Activated CD8-positive, alpha-beta T cell treated with anti-CD3 and anti-CD28 coated beads, Interleukin-2, amount 10 ng/mL, durations not matched to agents 7 days and 5 days (primary cell): ENCODE measurements around the gene OR2G3. TPM values are rescaled to one million over a fixed set of nuclear protein-coding genes. Genes with fewer than 3 reads are reported as not detected.

ENCODE experiments used
- ATAC-seq: fragments of 150-1000 bp; cut with Tn5 transposase; one replicate; pipeline ENCODE4 v1.10.0; 2021; ENCODE audit warnings: moderate library complexity
- CTCF ChIA-PET: fragments of 350-600 bp; sonication (Branson Sonifier 250); formaldehyde crosslinking; loops from one replicate; lab custom pipeline; 2021; ENCODE audit warnings: antibody characterized with exemption; lab: Charles Lee
- POLR2A ChIA-PET: fragments of 350-600 bp; sonication (Branson Sonifier 250); formaldehyde crosslinking; loops from one replicate; lab custom pipeline; 2021; ENCODE audit warnings: antibody characterized with exemption; lab: Charles Lee
- DNase-seq: peaks from one replicate; pipeline ENCODE4 v3.0.0-alpha.2; 2020
- H3K27ac Mint-ChIP-seq: one replicate; pipeline ENCODE4 v1.8.0; 2021; ENCODE audit warnings: mild to moderate bottlenecking, mixed read lengths
- H3K27me3 Mint-ChIP-seq: one replicate; pipeline ENCODE4 v1.8.0; 2021; ENCODE audit warnings: low read depth, mixed read lengths
- H3K36me3 Mint-ChIP-seq: one replicate; pipeline ENCODE4 v1.8.0; 2021; ENCODE audit warnings: low read depth, mixed read lengths
- H3K4me1 Mint-ChIP-seq: one replicate; pipeline ENCODE4 v1.8.0; 2021; ENCODE audit warnings: low read depth, mixed read lengths
- H3K4me3 Mint-ChIP-seq: one replicate; pipeline ENCODE4 v1.8.0; 2021; ENCODE audit warnings: mild to moderate bottlenecking, mixed read lengths
- H3K9me3 Mint-ChIP-seq: one replicate; pipeline ENCODE4 v1.8.0; 2022; ENCODE audit warnings: mixed read lengths; ENCODE audit not compliant: insufficient read depth
- total RNA-seq, 2 experiments: library from RNA; stranded (reverse); gene quantifications; one replicate each; pipeline ENCODE4 v1.2.3, GENCODE V29; 2021

OR2G3 gene
- not detected for total RNA-seq

DNA sequence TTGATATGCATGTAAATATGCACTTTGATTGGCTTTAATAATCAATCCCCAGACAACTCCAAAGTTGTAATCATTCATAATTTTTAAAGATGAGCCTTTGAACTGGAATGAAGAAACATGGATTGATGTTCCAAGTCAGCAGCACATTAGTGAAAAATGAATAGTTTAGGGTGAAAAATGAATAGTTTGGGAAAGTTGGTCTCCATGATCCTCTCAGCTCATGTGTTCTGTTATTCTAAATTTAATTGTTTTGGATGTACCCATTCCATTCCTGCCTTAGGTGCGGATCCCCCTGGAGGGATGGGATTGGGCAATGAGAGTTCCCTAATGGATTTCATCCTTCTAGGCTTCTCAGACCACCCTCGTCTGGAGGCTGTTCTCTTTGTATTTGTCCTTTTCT lies at the start of gene OR2G3:
OR2G3 (plus strand) TSS at position 301 of the 400 bp plus-strand sequence; CDS start at position 301, 0 bp downstream.
- Mint-ChIP-seq H3K27me3 (no peaks in the 10 kb centered on the region), H3K36me3 (no peaks in the 10 kb centered on the region), H3K4me3 (no peak within 1 kb of the TSS), H3K4me1 (no peaks in the 10 kb centered on the region), H3K9me3 (no peaks in the 10 kb centered on the region), H3K27ac (no peak within 1 kb of the TSS)
- CTCF ChIA-PET, result no interaction called here
- POLR2A ChIA-PET, result no interaction called here
- ATAC-seq, result no peak
- DNase-seq, result no peak

DNA sequence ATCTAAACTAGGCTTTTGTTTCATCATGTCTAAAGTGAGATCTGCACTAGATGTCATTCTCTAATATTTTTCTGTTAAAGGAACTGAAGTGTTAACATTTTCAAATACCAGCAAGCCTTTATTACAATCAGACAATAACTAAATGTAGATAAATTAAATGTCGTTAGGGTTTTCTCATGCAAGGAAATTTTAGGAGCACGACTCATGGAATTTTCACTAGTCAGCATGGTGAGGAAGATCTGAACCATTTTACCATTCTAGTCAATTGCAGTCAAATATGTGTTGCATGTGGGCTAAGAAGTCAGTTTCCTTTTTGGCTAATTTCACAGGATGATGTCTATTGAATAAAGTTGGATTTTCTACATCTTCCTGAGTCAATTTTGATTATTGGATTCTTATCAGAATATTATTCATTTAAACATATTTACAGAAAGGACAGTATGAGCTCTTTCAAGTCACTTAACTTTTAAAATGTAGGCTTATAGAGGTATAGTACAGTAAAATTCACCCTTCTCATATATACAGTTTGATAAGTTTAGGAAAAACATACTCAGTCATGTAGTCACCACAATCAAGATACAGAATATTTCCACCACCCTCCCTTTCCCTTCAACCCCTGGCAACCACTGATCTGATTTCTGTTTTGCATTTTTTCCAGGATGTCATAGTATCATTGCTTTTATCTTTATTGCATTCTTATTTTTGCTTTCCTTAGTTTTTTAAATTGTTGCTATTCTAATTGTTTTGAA lies 47.3 kb upstream of the OR2G3 start:
- ChIA-PET POLR2A (no interaction called here), CTCF (no interaction called here)
- no peaks in the 10 kb centered on the region for H3K36me3 Mint-ChIP-seq
- ATAC-seq (no peak), DNase-seq (no peak)
- H3K27me3 Mint-ChIP-seq, result no peaks in the 10 kb centered on the region
- no peak overlapping the region for H3K4me3 Mint-ChIP-seq
- no peak overlapping the region for H3K27ac Mint-ChIP-seq
- H3K4me1 Mint-ChIP-seq, result no peaks in the 10 kb centered on the region
- no peaks in the 10 kb centered on the region for H3K9me3 Mint-ChIP-seq

GRCh38 chr1:247561711-247562110 lies 43.7 kb upstream of the OR2G3 start:
- DNase-seq, result no peak
- H3K27ac Mint-ChIP-seq, result no peak overlapping the region
- ATAC-seq, result no peak
- no peak overlapping the region for H3K4me3 Mint-ChIP-seq
- POLR2A ChIA-PET, result no interaction called here
- no peaks in the 10 kb centered on the region for H3K9me3 Mint-ChIP-seq
- no peaks in the 10 kb centered on the region for H3K27me3 Mint-ChIP-seq
- H3K4me1 Mint-ChIP-seq, result no peaks in the 10 kb centered on the region
- H3K36me3 Mint-ChIP-seq, result no peaks in the 10 kb centered on the region
- CTCF ChIA-PET, result no interaction called here

DNA sequence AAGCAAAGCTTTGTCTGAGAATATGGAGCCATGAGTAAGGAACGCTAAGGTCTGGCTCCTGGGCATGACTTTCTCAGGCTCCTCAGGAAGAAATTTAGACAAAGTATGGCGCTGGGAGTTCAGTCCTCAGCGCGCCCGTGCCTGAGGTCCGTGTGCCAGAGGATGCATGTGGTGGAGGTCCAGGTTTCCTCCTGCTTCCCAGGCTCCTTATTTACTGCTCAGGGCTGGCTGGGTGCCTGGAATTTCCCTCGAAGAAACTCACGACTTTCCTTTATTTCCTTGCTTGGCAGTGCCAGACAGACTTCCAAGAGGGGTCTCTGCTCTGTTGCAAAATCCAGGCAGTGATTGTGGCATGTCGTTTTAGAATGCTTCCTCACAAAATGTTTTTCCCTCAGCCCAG lies 43.2 kb upstream of the OR2G3 start:
- H3K4me1 Mint-ChIP-seq, result no peaks in the 10 kb centered on the region
- no peak overlapping the region for H3K4me3 Mint-ChIP-seq
- no peaks in the 10 kb centered on the region for H3K27me3 Mint-ChIP-seq
- H3K27ac Mint-ChIP-seq, result no peak overlapping the region
- no peaks in the 10 kb centered on the region for H3K9me3 Mint-ChIP-seq
- no peak for ATAC-seq
- DNase-seq, result no peak
- ChIA-PET CTCF (no interaction called here), POLR2A (no interaction called here)
- H3K36me3 Mint-ChIP-seq, result no peaks in the 10 kb centered on the region

DNA sequence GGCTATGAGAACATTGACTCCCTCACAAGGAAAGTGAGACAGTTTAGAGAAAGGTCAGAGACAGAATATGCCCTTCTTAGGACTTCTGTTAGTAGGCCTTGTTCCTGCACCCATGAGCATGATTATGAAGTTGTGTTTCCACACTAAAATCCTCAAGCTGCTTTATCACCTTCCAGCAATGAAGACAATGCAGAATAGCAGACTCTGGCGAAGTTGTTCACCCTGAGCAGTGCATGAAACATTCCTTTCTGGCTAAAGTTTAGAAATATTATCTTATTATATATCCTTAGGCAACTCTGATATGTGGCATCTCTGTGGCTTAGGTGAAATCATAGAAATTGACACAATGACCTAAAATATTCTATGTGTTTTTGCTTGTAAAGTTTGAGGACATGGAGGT lies 31.1 kb upstream of the OR2G3 start:
- Mint-ChIP-seq H3K27ac (no peak overlapping the region), H3K27me3 (no peaks in the 10 kb centered on the region), H3K4me1 (no peaks in the 10 kb centered on the region), H3K36me3 (no peaks in the 10 kb centered on the region), H3K4me3 (no peak overlapping the region), H3K9me3 (peaks cover 9% of the 10 kb centered on the region)
- DNase-seq (no peak), ATAC-seq (no peak)
- CTCF ChIA-PET, result no interaction called here
- POLR2A ChIA-PET, result no interaction called here

DNA sequence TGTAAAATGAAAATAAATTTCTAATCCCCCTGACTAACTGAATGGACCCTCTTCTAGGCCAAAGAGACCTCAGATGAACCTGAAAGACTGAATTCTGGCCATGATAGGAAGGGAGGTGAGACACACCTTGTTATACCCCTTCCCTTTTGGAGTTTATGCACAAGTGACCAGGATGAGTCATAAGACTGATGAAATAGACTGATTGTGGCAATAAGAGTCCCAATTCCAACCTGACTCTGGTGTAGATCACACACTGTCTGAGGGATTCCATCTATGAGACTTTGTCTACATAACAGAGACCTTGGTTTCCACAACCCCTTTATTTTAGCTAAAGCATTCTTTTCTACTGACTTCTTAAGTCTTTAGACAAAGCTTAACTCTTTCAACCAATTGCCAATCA lies 30.7 kb upstream of the OR2G3 start:
- DNase-seq (no peak), ATAC-seq (no peak)
- peaks cover 5% of the 10 kb centered on the region for H3K9me3 Mint-ChIP-seq
- no peak overlapping the region for H3K4me3 Mint-ChIP-seq
- ChIA-PET CTCF (no interaction called here), POLR2A (no interaction called here)
- no peaks in the 10 kb centered on the region for H3K4me1 Mint-ChIP-seq
- H3K36me3 Mint-ChIP-seq, result no peaks in the 10 kb centered on the region
- H3K27me3 Mint-ChIP-seq, result no peaks in the 10 kb centered on the region
- no peak overlapping the region for H3K27ac Mint-ChIP-seq

DNA sequence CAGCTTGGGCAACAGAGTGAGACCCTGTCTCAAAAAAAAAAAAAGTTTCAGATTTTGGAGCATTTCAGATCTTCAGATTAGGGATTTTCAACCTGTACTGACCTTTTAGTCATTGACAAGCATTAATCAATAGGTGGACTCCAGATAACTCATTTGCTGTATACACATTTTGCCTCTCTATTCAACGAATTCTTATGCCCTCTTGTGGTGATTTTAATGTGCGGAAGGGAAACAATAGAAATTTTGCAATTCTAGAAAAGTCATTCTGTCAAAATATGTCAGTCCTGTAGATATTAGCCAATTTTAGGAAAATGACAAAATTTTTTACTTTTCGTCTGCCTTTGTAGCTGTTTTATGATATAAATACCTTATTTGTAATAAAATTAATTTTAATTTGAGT lies 28.9 kb upstream of the OR2G3 start:
- ATAC-seq, result no peak
- Mint-ChIP-seq H3K4me1 (no peaks in the 10 kb centered on the region), H3K36me3 (no peaks in the 10 kb centered on the region), H3K4me3 (no peak overlapping the region), H3K27me3 (no peaks in the 10 kb centered on the region), H3K27ac (no peak overlapping the region), H3K9me3 (no peaks in the 10 kb centered on the region)
- POLR2A ChIA-PET, result no interaction called here
- no peak for DNase-seq
- CTCF ChIA-PET, result interaction anchor here (0.9 to 1.9 kb wide), 2 partner anchors 12 to 187 kb away, joined by 3 to 7 read pairs; no protein-coding TSS in a partner anchor

DNA sequence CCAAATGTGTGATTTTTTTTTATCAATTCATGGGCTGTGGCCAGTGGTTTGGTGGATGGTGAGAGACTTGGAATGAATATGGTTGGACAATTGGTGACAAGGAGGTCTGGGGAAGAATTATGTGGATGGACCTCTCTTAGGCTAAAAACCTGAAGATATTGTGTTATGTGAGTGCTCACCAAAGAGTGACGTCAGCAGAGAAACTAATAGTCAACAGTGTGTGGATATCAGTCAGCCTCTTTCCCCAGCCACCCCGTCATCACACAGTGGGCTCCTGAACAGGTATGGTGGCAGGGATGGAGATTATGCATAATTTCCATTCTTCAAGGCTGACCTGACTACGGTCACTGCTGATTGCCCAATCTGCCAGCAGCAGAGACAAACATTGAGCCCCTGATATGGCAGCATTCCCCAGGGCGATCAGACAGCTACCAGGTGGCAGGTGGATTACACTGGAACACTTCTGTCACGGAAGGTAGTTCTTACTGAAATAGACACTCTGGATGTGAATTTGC lies 26.4 kb upstream of the OR2G3 start:
- Mint-ChIP-seq H3K4me1 (no peaks in the 10 kb centered on the region), H3K27ac (no peak overlapping the region), H3K9me3 (no peaks in the 10 kb centered on the region), H3K36me3 (no peaks in the 10 kb centered on the region), H3K27me3 (no peaks in the 10 kb centered on the region), H3K4me3 (no peak overlapping the region)
- no peak for DNase-seq
- ChIA-PET CTCF (no interaction called here), POLR2A (no interaction called here)
- no peak for ATAC-seq

DNA sequence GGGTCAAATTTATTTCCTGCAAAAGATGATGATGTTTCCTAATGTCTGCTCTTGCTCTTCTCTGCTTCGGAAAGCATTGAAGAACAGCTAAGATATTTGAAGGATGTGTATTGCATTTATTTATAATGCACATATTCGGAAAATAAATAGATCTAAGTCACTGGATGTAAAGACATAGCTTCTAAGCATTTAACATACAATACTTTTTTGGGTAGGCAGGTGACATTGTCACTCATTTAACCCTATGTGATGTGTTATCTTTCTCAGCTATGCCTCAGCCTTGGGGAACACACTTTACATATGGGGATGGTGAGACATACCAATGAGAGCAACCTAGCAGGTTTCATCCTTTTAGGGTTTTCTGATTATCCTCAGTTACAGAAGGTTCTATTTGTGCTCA lies 17.3 kb upstream of the OR2G3 start, which contains the start of gene OR2G2:
OR2G2 (plus strand) TSS at position 301 of the 400 bp plus-strand sequence; CDS start at position 301, 0 bp downstream.
- H3K9me3 Mint-ChIP-seq, result peaks cover 4% of the 10 kb centered on the region
- no peaks in the 10 kb centered on the region for H3K4me1 Mint-ChIP-seq
- peaks cover 4% of the 10 kb centered on the region for H3K27me3 Mint-ChIP-seq
- no peak within 1 kb of the TSS for H3K4me3 Mint-ChIP-seq
- ATAC-seq (no peak), DNase-seq (no peak)
- H3K36me3 Mint-ChIP-seq, result no peaks in the 10 kb centered on the region
- ChIA-PET CTCF (interaction anchor here (0.7 kb wide), 1 partner anchor 11 kb away, joined by 3 read pairs; no protein-coding TSS in a partner anchor), POLR2A (no interaction called here)
- no peak within 1 kb of the TSS for H3K27ac Mint-ChIP-seq

- no peak for ATAC-seq
- POLR2A ChIA-PET, result no interaction called here
- no peak overlapping the region for H3K4me3 Mint-ChIP-seq
- no peak overlapping the region for H3K27ac Mint-ChIP-seq
- H3K9me3 Mint-ChIP-seq, result no peaks in the 10 kb centered on the region
- no peaks in the 10 kb centered on the region for H3K36me3 Mint-ChIP-seq
- CTCF ChIA-PET, result no interaction called here
- DNase-seq, result no peak
- H3K4me1 Mint-ChIP-seq, result no peaks in the 10 kb centered on the region
- H3K27me3 Mint-ChIP-seq, result no peaks in the 10 kb centered on the region
Observed at GRCh38 chr1:247613405-247613804, 8.0 kb downstream of the OR2G3 start.

DNA sequence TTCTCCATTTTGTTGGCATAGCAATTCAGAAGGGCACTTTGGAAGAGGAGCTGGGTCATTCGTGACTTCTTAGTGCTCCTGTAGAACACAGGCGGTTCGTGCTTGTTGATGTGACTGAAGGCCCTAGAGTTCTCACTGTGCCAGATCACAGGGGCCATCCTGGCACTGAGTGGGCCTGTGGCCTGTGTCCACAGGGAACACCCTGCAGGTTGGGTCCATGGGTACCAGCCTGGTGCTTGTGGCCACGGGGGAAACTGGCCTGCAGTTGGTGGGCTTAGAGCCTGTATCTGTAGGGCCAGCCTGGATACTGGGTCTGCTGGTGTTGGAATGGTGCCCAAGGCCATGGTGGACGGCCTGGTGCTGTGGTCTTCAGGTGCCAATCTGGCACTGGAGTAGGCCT lies 9.2 kb downstream of the OR2G3 start:
- ChIA-PET POLR2A (no interaction called here), CTCF (no interaction called here)
- Mint-ChIP-seq H3K27me3 (no peaks in the 10 kb centered on the region), H3K4me1 (no peaks in the 10 kb centered on the region), H3K9me3 (no peaks in the 10 kb centered on the region), H3K4me3 (no peak overlapping the region), H3K36me3 (no peaks in the 10 kb centered on the region), H3K27ac (no peak overlapping the region)
- no peak for ATAC-seq
- no peak for DNase-seq

- POLR2A ChIA-PET, result no interaction called here
- Mint-ChIP-seq H3K9me3 (no peaks in the 10 kb centered on the region), H3K4me3 (no peak overlapping the region), H3K27ac (no peak overlapping the region), H3K36me3 (no peaks in the 10 kb centered on the region), H3K4me1 (no peaks in the 10 kb centered on the region), H3K27me3 (no peaks in the 10 kb centered on the region)
- ATAC-seq, result no peak
- DNase-seq, result no peak
- CTCF ChIA-PET, result no interaction called here
Observed at GRCh38 chr1:247627951-247628350, 22.6 kb downstream of the OR2G3 start.
